Measurements from ENCODE around the gene PLPP1. TPM values are rescaled to one million over a fixed set of nuclear protein-coding genes. Genes with fewer than 3 reads are reported as not detected.

PLPP1 gene
- total and polyA plus RNA-seq, 2 of the 8 experiments (the other 6 are each of a cell fraction or from before 2014, with no cell fraction given) = 43.7 to 91.3 TPM

DNA sequence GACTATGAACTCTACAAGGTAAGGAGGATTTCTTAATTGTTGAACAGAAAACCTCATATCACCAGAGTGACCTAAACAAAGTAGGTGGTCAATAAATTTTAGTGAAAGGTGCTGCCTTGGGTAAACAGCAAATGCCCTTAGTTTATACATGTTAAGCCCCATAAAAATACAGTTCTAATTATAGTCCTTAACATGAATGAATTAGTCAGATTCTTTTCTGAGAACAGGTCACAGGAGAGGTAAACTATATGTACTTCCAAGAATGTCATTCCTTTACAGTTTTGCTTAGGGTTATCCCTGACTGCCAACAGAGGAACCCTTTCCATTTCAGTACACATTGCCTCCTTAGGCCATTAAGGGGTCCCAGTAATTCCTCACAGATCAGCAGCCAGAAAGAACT, 64.9 kb downstream of the PLPP1 start:
- ChIA-PET POLR2A (ENCODE audit: partially characterized antibody) (interaction anchor here (1.5 kb wide), 1 partner anchor 9 kb away, joined by 4 read pairs; no protein-coding TSS in a partner anchor), CTCF (ENCODE audit: partially characterized antibody) (no interaction called here)
- Histone ChIP-seq H3K4ac (replicated peaks; ENCODE audit: insufficient read length, low read depth, low read length) (no peak overlapping the region), H2BK5ac (ENCODE audit: low read depth, low read length) (no peak overlapping the region), H3K9me3 (ENCODE audit: insufficient read depth in 2 of 2, low read depth in 1 of 2, low read length in 1 of 2) (no peaks in the 10 kb centered on the region), H2BK12ac (ENCODE audit: low read depth, low read length) (no peak overlapping the region), H2AFZ (ENCODE audit: low read length) (no peak overlapping the region), H3K4me3 (ENCODE audit: extremely low read depth in 1 of 4, insufficient read depth in 2 of 4, low read depth in 3 of 4, low read length in 4 of 4) (no peak overlapping the region), H3K4me2 (ENCODE audit: insufficient read depth in 1 of 2, low read depth in 2 of 2, low read length in 2 of 2) (no peak overlapping the region), H4K8ac (ENCODE audit: extremely low read depth, insufficient read depth, low read length) (no peak overlapping the region), H3K79me1 (ENCODE audit: low read depth, low read length) (peaks cover 2% of the 10 kb centered on the region), H3K14ac (ENCODE audit: insufficient read length) (no peak overlapping the region), H3K36me3 (ENCODE audit: control insufficient read depth in 2 of 4, insufficient read depth in 4 of 4, low read length in 3 of 4) (peaks cover 6 to 34% (median 14%) of the 10 kb centered on the region in 4 experiments; a peak in 5 of 8 replicates), H3K79me2 (ENCODE audit: control insufficient read depth in 1 of 2, insufficient read depth in 2 of 2, low read length in 2 of 2) (peaks cover 0 to 57% of the 10 kb centered on the region in 2 experiments; a peak in 2 of 4 replicates), H3K56ac (replicated peaks; ENCODE audit: insufficient read length, low read depth, low read length) (no peak overlapping the region), H3K27me3 (replicated peaks in 1 of 4; ENCODE audit: control insufficient read depth in 3 of 4, extremely low read depth in 1 of 4, insufficient read depth in 3 of 4, low read length in 3 of 4) (no peaks in the 10 kb centered on the region), H3K18ac (ENCODE audit: extremely low read depth, low read length) (no peak overlapping the region), H4K91ac (replicated peaks; ENCODE audit: insufficient read length, low read length) (no peak overlapping the region), H3K23me2 (ENCODE audit: low read depth, low read length) (no peaks in the 10 kb centered on the region), H2BK20ac (ENCODE audit: low read length) (no peak overlapping the region), H3K23ac (ENCODE audit: insufficient read length) (no peak overlapping the region), H3K27ac (ENCODE audit: low read depth, low read length) (no peak overlapping the region), H2BK15ac (ENCODE audit: low read length) (no peak overlapping the region), H3K9ac (replicated peaks in 1 of 4; ENCODE audit: extremely low read depth in 1 of 4, low read depth in 3 of 4, low read length in 3 of 4) (no peak overlapping the region), H2BK120ac (replicated peaks; ENCODE audit: low read depth, low read length) (no peak overlapping the region), H4K5ac (ENCODE audit: insufficient read length, low read depth, low read length) (no peak overlapping the region), H4K20me1 (replicated peaks in 1 of 2; ENCODE audit: control insufficient read depth in 1 of 2, insufficient read depth in 2 of 2, low read length in 2 of 2) (no peaks in the 10 kb centered on the region), H2AK5ac (ENCODE audit: low read depth, low read length) (no peak overlapping the region), H3K4me1 (replicated peaks in 1 of 4; ENCODE audit: control insufficient read depth in 3 of 4, insufficient read depth in 4 of 4, low read length in 3 of 4) (peaks cover 0 to 3% (median 0%) of the 10 kb centered on the region in 4 experiments; a peak in 3 of 7 replicates)
- DNase-seq (ENCODE audit: low read depth in 1 of 2, low spot score in 2 of 2) (no peak), FAIRE-seq (no peak)
- no peak for TF ChIP-seq RBBP5 (IDR thresholded peaks at IDR 0.05; ENCODE audit: borderline replicate concordance, low read depth, low read length)
- TF ChIP-seq, protein P1, sequence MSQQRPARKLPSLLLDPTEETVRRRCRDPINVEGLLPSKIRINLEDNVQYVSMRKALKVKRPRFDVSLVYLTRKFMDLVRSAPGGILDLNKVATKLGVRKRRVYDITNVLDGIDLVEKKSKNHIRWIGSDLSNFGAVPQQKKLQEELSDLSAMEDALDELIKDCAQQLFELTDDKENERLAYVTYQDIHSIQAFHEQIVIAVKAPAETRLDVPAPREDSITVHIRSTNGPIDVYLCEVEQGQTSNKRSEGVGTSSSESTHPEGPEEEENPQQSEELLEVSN (IDR thresholded peaks at IDR 0.05) = no peak
- no peak for TF ChIP-seq CEBPB (IDR thresholded peaks at IDR 0.05; ENCODE audit: low read depth, low read length)
- TF ChIP-seq SIRT6 (IDR thresholded peaks at IDR 0.05; ENCODE audit: low read length) = no peak
- no peak for TF ChIP-seq RXRA (IDR thresholded peaks at IDR 0.05; ENCODE audit: insufficient read depth, low read depth, low read length)
- TF ChIP-seq TEAD4 (IDR thresholded peaks at IDR 0.05; ENCODE audit: low read depth, low read length) = no peak
- no peak for TF ChIP-seq PHF8 (conservative IDR thresholded peaks at IDR 0.05; ENCODE audit: low read depth, low read length)
- no peak for TF ChIP-seq SUZ12 (IDR thresholded peaks at IDR 0.05; ENCODE audit: low read length)
- no peak for TF ChIP-seq JUN (IDR thresholded peaks at IDR 0.05; ENCODE audit: low read depth, low read length)
- TF ChIP-seq BACH1 (IDR thresholded peaks at IDR 0.05; ENCODE audit: low read length) = no peak
- no peak for TF ChIP-seq CBX5 (IDR thresholded peaks at IDR 0.05; ENCODE audit: low read depth, low read length)
- no peak for TF ChIP-seq RAD21 (IDR thresholded peaks at IDR 0.05 in 1 of 2, conservative IDR thresholded peaks at IDR 0.05 in 1 of 2; ENCODE audit: low read depth in 2 of 2, low read length in 2 of 2)
- no peak for TF ChIP-seq ATF2 (IDR thresholded peaks at IDR 0.05; ENCODE audit: low read length)

All from H1 (cell line).